Fibroblast of villous mesenchyme (primary cell): Measurements from ENCODE around the gene OR4D9. TPM values are rescaled to one million over a fixed set of nuclear protein-coding genes. Genes with fewer than 3 reads are reported as not detected.

Experiments used
- DNase-seq: peaks from one replicate; pipeline ENCODE4 v3.0.0-alpha.2; 2010; ENCODE audit warnings: low read depth
- H3K4me3 ChIP-seq: 2 replicates; pipeline ENCODE4 v1.5.1; 2011; ENCODE audit warnings: low read depth, mild to moderate bottlenecking, low read length
- CTCF ChIP-seq: IDR thresholded peaks from 2 replicates; pipeline ENCODE4 v1.5.1; 2012; ENCODE audit warnings: low read depth, mild to moderate bottlenecking, low read length; ENCODE audit not compliant: insufficient read depth
- total RNA-seq: library from RNA; depleted of rRNA; stranded (reverse); fragments of >200 nt; gene quantifications from 2 replicates; pipeline ENCODE4 v1.2.3, GENCODE V29; 2012

The OR4D9 gene
- total RNA-seq, 1 donor: not detected

GRCh38 chr11:59562292-59562691, 51.0 kb downstream of the OR4D9 start:
- no peak overlapping the region for H3K4me3 ChIP-seq
- no peak for TF ChIP-seq CTCF
- DNase-seq: no peak

Other genes starting within 250 kb of the OR4D9 start
- under 0.01 TPM in 1 of 2 replicates, not detected in the other for gene OR5AN1, start 152.6 kb upstream of the OR4D9 start, total RNA-seq
- not detected in 2 replicates for gene OR5A2, start 85.1 kb upstream of the OR4D9 start, total RNA-seq
- gene OR5A1, start 75.1 kb upstream of the OR4D9 start, total RNA-seq: not detected in 2 replicates
- not detected in 2 replicates for gene OR4D6, start 54.6 kb upstream of the OR4D9 start, total RNA-seq
- gene OR4D10, start 38.2 kb upstream of the OR4D9 start, total RNA-seq: under 0.01 TPM in 1 of 2 replicates, not detected in the other
- not detected in 2 replicates for gene OR4D11, start 8.0 kb upstream of the OR4D9 start, total RNA-seq
- gene OSBP, start 104.2 kb downstream of the OR4D9 start, total RNA-seq: 34.8 and 44.0 TPM in 2 replicates
- gene PATL1, start 157.5 kb downstream of the OR4D9 start, total RNA-seq: 15.5 and 17.1 TPM in 2 replicates
- not detected in 2 replicates for gene OR10V1, start 202.3 kb downstream of the OR4D9 start, total RNA-seq
- gene STX3, start 243.8 kb downstream of the OR4D9 start, total RNA-seq: 33.7 and 38.7 TPM in 2 replicates